DOHH2 (cell line): ENCODE measurements around the gene FILIP1.

Source experiments
- EZH2phosphoT487 ChIP-seq: fragments of 200-600 bp; sonication (generic); IDR thresholded peaks from 2 replicates; pipeline ENCODE4 v1.6.1; 2017; ENCODE audit warnings: borderline replicate concordance, mild to moderate bottlenecking, antibody characterized with exemption, low read length, moderate library complexity, mixed read lengths
- TF ChIP-seq, protein P1 (sequence below): fragments of 200-600 bp; sonication (generic); IDR thresholded peaks from one replicate; pipeline ENCODE4 v1.5.1; 2014; ENCODE audit warnings: antibody characterized with exemption, mild to moderate bottlenecking, low read depth, low read length; ENCODE audit not compliant: poor library complexity, severe bottlenecking

DNA sequence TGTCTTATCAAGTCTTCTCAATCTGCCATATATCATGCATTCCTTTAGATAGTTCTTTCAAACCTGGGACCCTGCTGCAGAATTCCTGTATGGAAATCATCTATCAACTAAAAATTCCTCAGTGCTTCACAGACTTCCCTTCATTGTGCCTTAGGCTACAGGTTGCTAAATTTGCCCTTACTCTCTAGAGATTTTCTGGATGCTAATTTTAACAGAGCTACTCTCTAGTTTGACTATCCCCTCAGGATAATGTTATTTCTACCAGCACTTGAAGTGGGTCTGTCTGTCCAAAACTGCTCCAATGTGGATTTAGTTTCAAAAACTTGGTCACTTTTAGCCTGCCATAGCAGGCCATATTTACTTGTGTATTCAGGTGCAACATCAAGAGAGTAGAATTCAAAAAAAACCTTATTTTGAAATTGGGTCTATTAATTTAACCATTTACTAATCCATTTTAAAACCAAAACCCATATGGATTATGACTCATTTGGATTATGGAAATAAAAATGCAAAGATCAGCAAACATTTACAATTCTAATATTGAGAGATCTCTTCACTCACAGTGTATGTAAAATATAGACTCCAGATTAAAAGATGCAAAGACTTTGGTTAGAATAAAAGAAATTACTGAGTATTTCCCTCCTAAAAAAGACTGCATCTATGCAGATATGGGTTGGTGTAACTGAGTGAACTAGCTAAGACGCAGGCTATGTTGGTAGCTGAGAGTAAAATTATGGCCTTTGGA, 236.1 kb downstream of the FILIP1 start:
- no peak for TF ChIP-seq EZH2phosphoT487
- TF ChIP-seq, protein P1, sequence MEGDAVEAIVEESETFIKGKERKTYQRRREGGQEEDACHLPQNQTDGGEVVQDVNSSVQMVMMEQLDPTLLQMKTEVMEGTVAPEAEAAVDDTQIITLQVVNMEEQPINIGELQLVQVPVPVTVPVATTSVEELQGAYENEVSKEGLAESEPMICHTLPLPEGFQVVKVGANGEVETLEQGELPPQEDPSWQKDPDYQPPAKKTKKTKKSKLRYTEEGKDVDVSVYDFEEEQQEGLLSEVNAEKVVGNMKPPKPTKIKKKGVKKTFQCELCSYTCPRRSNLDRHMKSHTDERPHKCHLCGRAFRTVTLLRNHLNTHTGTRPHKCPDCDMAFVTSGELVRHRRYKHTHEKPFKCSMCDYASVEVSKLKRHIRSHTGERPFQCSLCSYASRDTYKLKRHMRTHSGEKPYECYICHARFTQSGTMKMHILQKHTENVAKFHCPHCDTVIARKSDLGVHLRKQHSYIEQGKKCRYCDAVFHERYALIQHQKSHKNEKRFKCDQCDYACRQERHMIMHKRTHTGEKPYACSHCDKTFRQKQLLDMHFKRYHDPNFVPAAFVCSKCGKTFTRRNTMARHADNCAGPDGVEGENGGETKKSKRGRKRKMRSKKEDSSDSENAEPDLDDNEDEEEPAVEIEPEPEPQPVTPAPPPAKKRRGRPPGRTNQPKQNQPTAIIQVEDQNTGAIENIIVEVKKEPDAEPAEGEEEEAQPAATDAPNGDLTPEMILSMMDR: no peak
